Neutrophil (primary cell): ENCODE data around the gene EHD1.
A peak's percentile ranks its signal among the peaks of the same experiment; 100 is the strongest.

Experiments
- H3K27ac ChIP-seq: fragments of 200-600 bp; sonication (generic); 2 replicates; pipeline ENCODE4 v1.5.1; 2016; ENCODE audit warnings: mild to moderate bottlenecking, moderate library complexity
- H3K27me3 ChIP-seq: fragments of 200-600 bp; sonication (generic); 2 replicates; pipeline ENCODE4 v1.6.0; 2016; ENCODE audit warnings: mild to moderate bottlenecking
- H3K36me3 ChIP-seq: fragments of 200-600 bp; sonication (generic); 2 replicates; pipeline ENCODE4 v1.5.1; 2017
- H3K4me1 ChIP-seq, 2 experiments: fragments of 200-600 bp in 1 of 2; sonication (generic) in 1 of 2; 1 replicate in 1 of 2; 2 replicates in 1 of 2; pipeline versions ENCODE4 v1.5.1 to v1.6.1; 2013 to 2016; ENCODE audit warnings: low read depth in 1 of 2, low read length in 1 of 2, mild to moderate bottlenecking in 1 of 2, moderate library complexity in 1 of 2; ENCODE audit not compliant: control insufficient read depth in 1 of 2, insufficient read depth in 1 of 2
- H3K4me3 ChIP-seq, 2 experiments: fragments of 200-600 bp in 1 of 2; sonication (generic) in 1 of 2; 1 replicate in 1 of 2; 2 replicates in 1 of 2; pipeline ENCODE4 v1.5.1; 2013 to 2016; ENCODE audit warnings: low read depth in 1 of 2, low read length in 1 of 2, mild to moderate bottlenecking in 1 of 2, moderate library complexity in 1 of 2
- H3K9me3 ChIP-seq: fragments of 200-600 bp; sonication (generic); 2 replicates; pipeline ENCODE4 v1.5.1; 2016
- CTCF ChIP-seq: fragments of 200-600 bp; sonication (generic); IDR thresholded peaks from 2 replicates; pipeline ENCODE4 v1.5.1; 2016; ENCODE audit warnings: antibody characterized with exemption

Gene EHD1

GRCh38 chr11:64878494-64879243 lies at the start of gene EHD1:
Gene EHD1, minus strand, starts transcription at chr11:64878621. Its CDS starts 157 bp downstream, at chr11:64878464.
- Histone ChIP-seq H3K4me3 (peak within 1 kb of the TSS; percentile 78 to 100), H3K9me3 (no peaks in the 10 kb centered on the region), H3K27me3 (no peaks in the 10 kb centered on the region), H3K4me1 (peaks cover 59 to 68% of the 10 kb centered on the region in 2 experiments), H3K27ac (peak within 1 kb of the TSS; percentile 99), H3K36me3 (peaks cover 10% of the 10 kb centered on the region)
- TF ChIP-seq CTCF: peak; percentile 70

GRCh38 chr11:64926689-64927088 lies 48.3 kb upstream of the EHD1 start:
- Histone ChIP-seq H3K4me3 (no peak overlapping the region), H3K27me3 (no peaks in the 10 kb centered on the region), H3K36me3 (peaks cover 57% of the 10 kb centered on the region), H3K4me1 (peaks cover 21 to 30% of the 10 kb centered on the region in 2 experiments), H3K27ac (no peak overlapping the region), H3K9me3 (no peaks in the 10 kb centered on the region)
- no peak for TF ChIP-seq CTCF

GRCh38 chr11:64925536-64926436 lies 47.4 kb upstream of the EHD1 start:
- no peak for TF ChIP-seq CTCF
- Histone ChIP-seq H3K27ac (no peak overlapping the region), H3K4me3 (peak overlapping the region; percentile 70 to 81), H3K9me3 (no peaks in the 10 kb centered on the region), H3K4me1 (peaks cover 21 to 30% of the 10 kb centered on the region in 2 experiments), H3K36me3 (peaks cover 48% of the 10 kb centered on the region), H3K27me3 (no peaks in the 10 kb centered on the region)

- Histone ChIP-seq H3K4me1 (peaks cover 21 to 30% of the 10 kb centered on the region in 2 experiments), H3K4me3 (peak overlapping the region; percentile 70 to 81), H3K9me3 (no peaks in the 10 kb centered on the region), H3K27me3 (no peaks in the 10 kb centered on the region), H3K27ac (peak overlapping the region; percentile 68), H3K36me3 (peaks cover 39% of the 10 kb centered on the region)
- TF ChIP-seq CTCF: peak; percentile 3
These were observed 46.5 kb upstream of the EHD1 start for GRCh38 chr11:64924910-64925284.

- peaks cover 21 to 30% of the 10 kb centered on the region in 2 experiments for H3K4me1 ChIP-seq
- H3K4me3 ChIP-seq: peak within 1 kb of the TSS; percentile 70 to 81
- peak within 1 kb of the TSS; percentile 68 for H3K27ac ChIP-seq
- no peaks in the 10 kb centered on the region for H3K27me3 ChIP-seq
- no peaks in the 10 kb centered on the region for H3K9me3 ChIP-seq
- peaks cover 32% of the 10 kb centered on the region for H3K36me3 ChIP-seq
- peak; percentile 20 for TF ChIP-seq CTCF
These were observed 45.8 kb upstream of the EHD1 start, which contains the start of gene PPP2R5B for GRCh38 chr11:64923944-64924909. Gene PPP2R5B, plus strand, starts transcription at chr11:64924689. Its CDS starts 1,046 bp downstream, at chr11:64925735.
